HG03354 (cell line): ENCODE results near the gene ANKRD6.

Source experiments
- ATAC-seq: cut with Tn5 transposase; IDR thresholded peaks from one replicate; pipeline ENCODE4 v1.9.1; 2021; ENCODE audit warnings: mild to moderate bottlenecking; ENCODE audit not compliant: unreplicated experiment, poor library complexity, severe bottlenecking

The ANKRD6 gene

DNA sequence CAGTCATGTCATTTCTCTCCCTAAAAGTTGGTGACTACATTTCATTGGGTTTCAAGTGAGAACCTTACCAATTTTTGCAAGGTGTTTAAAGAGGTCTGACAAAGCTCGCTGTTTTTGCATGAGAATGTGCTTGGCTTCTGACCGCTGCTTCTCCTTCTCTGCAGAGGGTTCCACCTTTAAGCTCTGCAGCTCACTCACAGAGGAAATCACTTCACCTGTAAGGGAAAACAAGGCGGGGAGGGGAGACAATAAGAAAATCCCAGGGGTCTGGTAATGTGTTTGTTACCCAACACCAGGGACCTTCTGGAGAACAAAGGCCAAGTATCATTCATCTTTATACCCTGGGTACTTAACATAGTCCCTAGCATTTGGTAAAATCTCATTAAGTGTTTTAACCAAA lies 245.6 kb downstream of the ANKRD6 start:
- ATAC-seq: no peak

DNA sequence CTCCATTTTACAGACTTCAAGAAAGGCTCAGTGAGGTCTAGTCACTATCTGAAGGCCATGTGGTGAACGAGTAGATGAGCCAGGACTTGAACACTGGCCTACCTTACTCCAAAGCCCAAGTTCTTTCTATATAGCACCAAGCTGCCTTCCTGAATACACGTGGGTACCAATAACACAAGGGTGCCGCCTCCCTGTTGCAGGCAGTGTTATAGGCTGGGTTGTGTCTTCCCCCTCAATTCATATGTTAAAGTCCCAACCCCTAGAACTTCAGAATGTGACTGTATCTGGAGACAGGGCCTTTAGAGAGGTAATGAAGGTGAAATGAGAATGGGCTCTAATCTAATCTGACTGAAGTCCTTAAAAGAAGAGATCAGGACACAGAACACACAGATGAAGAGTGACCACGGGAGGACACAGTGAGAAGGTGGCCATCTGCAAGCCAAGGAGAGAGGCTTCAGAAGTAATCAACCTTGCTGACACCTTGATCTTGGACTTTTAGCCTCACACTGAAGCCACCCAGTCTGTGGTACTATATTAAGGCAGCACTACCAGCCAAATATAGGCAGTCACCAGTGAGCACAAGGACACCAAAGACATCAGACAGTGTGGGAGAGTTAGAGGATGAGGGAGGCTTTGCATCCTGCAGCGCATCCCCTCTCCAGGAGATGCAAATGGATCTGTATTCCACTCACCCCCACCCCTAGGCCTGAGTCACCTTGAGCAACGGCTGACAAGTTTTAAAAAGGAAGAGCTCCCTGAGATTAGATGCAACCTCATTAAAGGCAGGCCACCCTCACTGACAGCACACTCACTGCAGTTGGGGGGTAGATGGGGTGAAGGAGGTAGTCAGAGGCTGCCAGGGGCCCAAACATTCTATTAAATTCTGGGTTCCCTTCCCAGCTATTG lies 246.5 kb downstream of the ANKRD6 start:
- no peak for ATAC-seq

DNA sequence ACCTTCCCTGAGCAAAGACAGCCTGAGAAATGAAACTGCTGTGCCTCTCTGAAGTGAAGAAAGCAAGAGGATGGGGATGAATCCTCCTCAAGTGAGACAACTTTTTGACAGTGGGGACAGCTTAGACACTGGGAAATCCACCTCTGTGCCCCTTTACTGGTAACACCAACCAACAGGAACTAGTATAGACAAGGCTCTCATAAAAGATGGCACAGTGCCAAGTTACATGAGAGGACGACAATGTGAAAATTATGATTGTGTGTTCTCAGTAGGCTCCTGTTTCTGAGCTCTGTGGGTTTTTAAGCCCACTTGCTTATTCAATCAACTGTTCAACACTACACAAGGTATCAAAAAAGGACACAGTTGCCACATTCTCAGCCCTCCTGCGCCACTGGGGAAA lies 247.2 kb downstream of the ANKRD6 start:
- no peak for ATAC-seq

DNA sequence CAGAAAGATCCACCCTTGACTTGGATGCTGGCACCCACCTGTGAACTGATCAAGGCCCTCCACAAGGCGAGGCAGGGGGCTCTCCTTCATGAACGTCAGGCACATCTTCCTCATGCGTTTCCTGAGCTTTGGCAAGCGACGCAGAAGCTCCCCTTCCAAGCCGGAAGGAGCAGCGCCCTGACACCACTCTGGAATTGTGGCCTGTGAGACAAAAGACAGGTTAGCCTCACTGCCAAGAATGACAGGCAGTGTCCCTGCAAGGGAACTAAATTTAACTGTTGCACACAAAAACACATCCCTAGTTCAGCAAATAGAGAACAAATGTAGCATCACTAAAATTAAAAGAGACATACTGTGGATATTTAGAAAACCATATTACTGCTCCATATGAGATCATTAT lies 247.6 kb downstream of the ANKRD6 start:
- ATAC-seq: no peak

DNA sequence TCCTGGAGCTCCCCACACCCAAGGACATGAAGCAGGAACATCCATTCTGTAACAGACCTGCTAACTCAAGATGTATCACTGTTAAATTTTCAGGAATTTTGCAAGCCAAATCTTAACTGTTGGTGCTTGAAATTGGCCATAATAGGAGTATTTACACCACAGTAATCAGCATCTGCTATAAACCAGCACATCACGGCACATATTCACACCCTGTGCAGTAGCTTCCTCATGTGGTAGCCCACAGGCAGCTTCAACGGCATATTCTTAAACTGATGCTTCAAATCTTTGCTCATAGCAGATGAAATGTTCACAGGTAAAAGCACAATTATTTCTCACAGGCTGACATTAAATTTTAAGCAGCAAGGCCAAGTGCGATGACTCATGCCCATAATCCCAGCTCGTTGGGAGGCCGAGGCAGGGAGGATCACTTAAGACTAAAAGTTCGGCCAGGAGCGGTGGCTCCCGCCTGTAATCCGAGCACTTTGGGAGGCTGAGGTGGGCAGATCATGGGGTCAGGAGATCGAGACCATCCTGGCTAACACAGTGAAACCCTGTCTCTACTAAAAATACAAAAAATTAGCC lies 249.1 kb downstream of the ANKRD6 start:
- no peak for ATAC-seq

DNA sequence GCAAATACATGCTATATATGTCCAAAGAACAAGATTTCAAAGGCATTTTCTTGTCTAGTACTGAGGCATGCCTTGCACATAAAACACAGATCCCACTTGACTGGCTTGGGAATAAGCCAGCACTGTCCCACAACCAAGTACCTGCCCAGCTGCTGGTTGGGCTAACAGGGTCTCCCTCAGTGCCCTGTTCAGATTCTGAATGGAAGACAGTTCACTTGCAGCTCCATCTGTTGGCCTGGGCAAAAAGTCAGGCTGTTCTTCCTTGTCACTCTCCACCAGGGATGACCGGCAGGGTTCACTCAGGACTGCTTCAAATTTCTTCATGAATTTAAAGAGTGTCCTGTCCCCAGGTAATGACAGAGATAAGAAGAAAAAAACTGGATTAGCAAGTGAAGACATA lies 250.0 kb downstream of the ANKRD6 start:
- no peak for ATAC-seq
